Body of pancreas (tissue), 4 donors: ENCODE data around the gene ZGPAT.

Source experiments
- CTCF ChIP-seq, 7 experiments: fragments of 450-650 bp in 4 of 7; fragments of 200-600 bp in 3 of 7; sonication (generic) in 3 of 7; IDR thresholded peaks; one replicate each; pipeline ENCODE4 v1.5.1; 2016 to 2019; ENCODE audit warnings: antibody characterized with exemption in 7 of 7
- POLR2A ChIP-seq, 3 donors: fragments of 450-650 bp; IDR thresholded peaks; one replicate each; pipeline ENCODE4 v1.6.1; 2016; ENCODE audit warnings: antibody characterized with exemption in 3 of 3, mild to moderate bottlenecking in 2 of 3

GRCh38 chr20:63702036-63702665, 5.7 kb upstream of the ZGPAT start:
- TF ChIP-seq CTCF (IDR thresholded peaks at IDR 0.05) = no peak
- TF ChIP-seq POLR2A (IDR thresholded peaks at IDR 0.05) = no peak
